ENCODE data around the gene GDF9.

GDF9 gene

GRCh38 chr5:132866342-132867045 lies at the start of gene GDF9, which contains the start of gene UQCRQ:
GDF9 (minus strand) TSS chr5:132866469; CDS start chr5:132864533, 1,936 bp downstream.
UQCRQ (plus strand) TSS chr5:132866642; CDS start chr5:132866882, 240 bp downstream.
- peak; percentile 52 for TF ChIP-seq CTCF (conservative IDR thresholded peaks at IDR 0.05; ENCODE audit: low read depth, low read length)
- peak within 1 kb of the TSS; percentile 95 for H3K4me3 ChIP-seq (ENCODE audit: low read depth, low read length)
- peak; percentile 100 for DNase-seq (ENCODE audit: low read depth)

GRCh38 chr5:132915681-132916080 lies 49.4 kb upstream of the GDF9 start:
- no peak overlapping the region for H3K4me3 ChIP-seq (ENCODE audit: low read depth, low read length)
- DNase-seq (ENCODE audit: low read depth) = no peak

GRCh38 chr5:132909702-132910101 lies 43.4 kb upstream of the GDF9 start:
- DNase-seq (ENCODE audit: low read depth) = no peak
- no peak for TF ChIP-seq CTCF (conservative IDR thresholded peaks at IDR 0.05; ENCODE audit: low read depth, low read length)
- H3K4me3 ChIP-seq (ENCODE audit: low read depth, low read length) = no peak overlapping the region

More at GRCh38 chr5:132915681-132916080, 49.4 kb upstream of the GDF9 start:
- TF ChIP-seq CTCF (conservative IDR thresholded peaks at IDR 0.05; ENCODE audit: low read depth, low read length) = no peak

- no peak for TF ChIP-seq CTCF (conservative IDR thresholded peaks at IDR 0.05; ENCODE audit: low read depth, low read length)
- H3K4me3 ChIP-seq (ENCODE audit: low read depth, low read length) = no peak overlapping the region
- DNase-seq (ENCODE audit: low read depth) = no peak
Measured at GRCh38 chr5:132907161-132907560, 40.9 kb upstream of the GDF9 start.

- TF ChIP-seq CTCF (conservative IDR thresholded peaks at IDR 0.05; ENCODE audit: low read depth, low read length) = peak; percentile 11
- H3K4me3 ChIP-seq (ENCODE audit: low read depth, low read length) = no peak overlapping the region
- DNase-seq (ENCODE audit: low read depth) = peak; percentile 74
Measured at GRCh38 chr5:132905938-132906337, 39.7 kb upstream of the GDF9 start.

- peak; percentile 22 for DNase-seq (ENCODE audit: low read depth)
- peak; percentile 15 for TF ChIP-seq CTCF (conservative IDR thresholded peaks at IDR 0.05; ENCODE audit: low read depth, low read length)
- no peak overlapping the region for H3K4me3 ChIP-seq (ENCODE audit: low read depth, low read length)
Measured at GRCh38 chr5:132901730-132902129, 35.5 kb upstream of the GDF9 start.

GRCh38 chr5:132901036-132901435 lies 34.8 kb upstream of the GDF9 start:
- H3K4me3 ChIP-seq (ENCODE audit: low read depth, low read length) = no peak overlapping the region
- TF ChIP-seq CTCF (conservative IDR thresholded peaks at IDR 0.05; ENCODE audit: low read depth, low read length) = no peak
- DNase-seq (ENCODE audit: low read depth) = no peak
